Measurements from ENCODE around the gene TOM1.

The TOM1 gene

GRCh38 chr22:35313311-35314121 is 13.8 kb downstream of the TOM1 start:
- Histone ChIP-seq H3K36me3 (ENCODE audit: control insufficient read depth, insufficient read depth, low read length) (no peaks in the 10 kb centered on the region; the same call in none of the 2 replicates), H3K4me3 (replicated peaks; ENCODE audit: low read depth, low read length) (no peak overlapping the region), H3K27me3 (replicated peaks; ENCODE audit: control insufficient read depth, insufficient read depth, low read length) (no peaks in the 10 kb centered on the region)
- TF ChIP-seq, protein P1, sequence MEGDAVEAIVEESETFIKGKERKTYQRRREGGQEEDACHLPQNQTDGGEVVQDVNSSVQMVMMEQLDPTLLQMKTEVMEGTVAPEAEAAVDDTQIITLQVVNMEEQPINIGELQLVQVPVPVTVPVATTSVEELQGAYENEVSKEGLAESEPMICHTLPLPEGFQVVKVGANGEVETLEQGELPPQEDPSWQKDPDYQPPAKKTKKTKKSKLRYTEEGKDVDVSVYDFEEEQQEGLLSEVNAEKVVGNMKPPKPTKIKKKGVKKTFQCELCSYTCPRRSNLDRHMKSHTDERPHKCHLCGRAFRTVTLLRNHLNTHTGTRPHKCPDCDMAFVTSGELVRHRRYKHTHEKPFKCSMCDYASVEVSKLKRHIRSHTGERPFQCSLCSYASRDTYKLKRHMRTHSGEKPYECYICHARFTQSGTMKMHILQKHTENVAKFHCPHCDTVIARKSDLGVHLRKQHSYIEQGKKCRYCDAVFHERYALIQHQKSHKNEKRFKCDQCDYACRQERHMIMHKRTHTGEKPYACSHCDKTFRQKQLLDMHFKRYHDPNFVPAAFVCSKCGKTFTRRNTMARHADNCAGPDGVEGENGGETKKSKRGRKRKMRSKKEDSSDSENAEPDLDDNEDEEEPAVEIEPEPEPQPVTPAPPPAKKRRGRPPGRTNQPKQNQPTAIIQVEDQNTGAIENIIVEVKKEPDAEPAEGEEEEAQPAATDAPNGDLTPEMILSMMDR (IDR thresholded peaks at IDR 0.05; ENCODE audit: insufficient read depth, low read length, poor library complexity, severe bottlenecking) = no peak
- DNase-seq (ENCODE audit: extremely low read depth, insufficient read length) = no peak

DNA sequence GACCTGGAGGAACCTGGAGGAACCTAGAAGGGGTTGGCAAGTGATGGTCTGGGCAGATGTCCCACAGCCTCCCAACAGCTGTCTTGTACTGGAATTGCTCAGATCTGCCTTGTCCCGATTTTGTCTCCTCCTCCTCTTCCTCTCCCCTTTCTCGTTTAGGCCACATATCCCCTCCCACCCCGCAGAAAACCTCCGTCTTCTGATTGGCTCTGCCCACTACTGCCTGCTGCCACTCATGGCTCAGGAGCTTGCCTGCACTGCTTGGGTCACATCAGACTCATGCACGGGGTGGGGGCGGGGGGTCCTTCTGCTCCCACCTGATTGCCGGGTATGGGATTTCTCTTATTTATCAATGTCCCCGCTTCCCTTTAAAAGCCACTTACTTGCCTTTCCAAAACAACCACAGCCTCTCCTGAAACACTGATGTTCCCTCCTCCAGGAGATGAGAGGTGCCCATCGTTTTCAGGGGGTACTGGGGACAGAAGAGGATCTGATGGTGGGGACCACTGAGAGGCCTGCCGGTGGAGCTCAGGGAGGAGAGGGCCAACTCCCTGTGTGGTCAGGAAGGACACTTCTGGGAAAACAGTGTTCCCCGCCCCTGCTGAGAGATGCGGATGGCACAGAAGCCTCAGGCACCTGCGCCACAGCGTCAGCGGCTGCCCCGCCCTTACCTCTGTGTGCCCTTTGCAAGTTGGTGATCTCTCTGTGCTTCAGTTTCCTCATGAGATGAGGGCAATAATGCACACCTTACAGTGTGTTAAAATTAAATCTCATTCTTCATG is 14.7 kb downstream of the TOM1 start:
- Histone ChIP-seq H3K27me3 (replicated peaks; ENCODE audit: control insufficient read depth, insufficient read depth, low read length) (no peaks in the 10 kb centered on the region), H3K4me3 (replicated peaks; ENCODE audit: low read depth, low read length) (no peak overlapping the region), H3K36me3 (ENCODE audit: control insufficient read depth, insufficient read depth, low read length) (no peaks in the 10 kb centered on the region; the same call in none of the 2 replicates)
- TF ChIP-seq, protein P1 (IDR thresholded peaks at IDR 0.05; ENCODE audit: insufficient read depth, low read length, poor library complexity, severe bottlenecking) = no peak
- no peak for DNase-seq (ENCODE audit: extremely low read depth, insufficient read length)

- H3K4me3 ChIP-seq (replicated peaks; ENCODE audit: low read depth, low read length) = no peak overlapping the region
- no peak for DNase-seq (ENCODE audit: extremely low read depth, insufficient read length)
- TF ChIP-seq, protein P1 (IDR thresholded peaks at IDR 0.05; ENCODE audit: insufficient read depth, low read length, poor library complexity, severe bottlenecking) = no peak
- H3K36me3 ChIP-seq (ENCODE audit: control insufficient read depth, insufficient read depth, low read length) = peaks cover 3% of the 10 kb centered on the region
- no peaks in the 10 kb centered on the region for H3K27me3 ChIP-seq (replicated peaks; ENCODE audit: control insufficient read depth, insufficient read depth, low read length)
These were observed 15.6 kb downstream of the TOM1 start for GRCh38 chr22:35315141-35315854.

DNA sequence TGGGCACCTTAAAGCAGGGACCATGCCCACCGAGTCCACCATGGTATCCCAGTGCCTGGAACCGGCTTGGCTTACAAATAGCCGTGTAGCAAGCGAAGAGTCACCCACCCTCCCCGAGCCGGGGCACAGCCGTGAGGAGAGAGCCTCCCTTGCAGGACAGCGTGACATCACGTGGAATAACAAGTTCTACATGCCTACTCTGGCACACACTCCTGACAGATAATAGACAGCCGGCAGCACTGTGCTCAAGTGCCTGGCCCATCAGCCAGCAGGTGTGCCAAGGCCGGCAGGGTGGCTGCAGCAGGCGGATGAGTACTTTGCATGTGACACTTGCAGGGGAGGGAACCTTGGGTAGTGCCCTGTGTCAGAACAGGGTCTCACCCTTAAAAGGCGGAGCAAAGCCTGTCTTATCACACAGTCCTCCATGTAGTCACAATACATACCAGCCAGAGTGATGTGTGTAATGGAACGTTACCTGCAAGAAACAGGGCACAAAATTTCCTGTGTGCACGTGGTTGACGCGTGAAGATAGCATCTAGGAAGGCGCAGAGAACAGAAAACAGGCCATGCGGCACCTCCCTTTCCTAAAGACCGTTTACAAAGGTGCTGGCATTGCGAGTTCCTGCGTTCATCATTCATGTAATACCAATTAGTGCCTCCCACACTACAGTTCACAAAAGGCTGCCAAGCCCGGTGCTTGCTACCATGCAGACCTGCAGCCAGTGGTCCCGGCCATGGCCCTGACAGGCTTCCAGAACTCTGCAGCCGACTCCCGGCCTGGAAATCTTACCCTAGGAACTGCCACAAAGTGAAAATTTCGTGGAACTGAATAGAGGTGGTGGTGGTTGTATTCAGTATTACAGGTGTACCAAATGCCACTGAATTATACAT is 16.4 kb downstream of the TOM1 start:
- no peak overlapping the region for H3K4me3 ChIP-seq (replicated peaks; ENCODE audit: low read depth, low read length)
- no peak for DNase-seq (ENCODE audit: extremely low read depth, insufficient read length)
- TF ChIP-seq, protein P1 (IDR thresholded peaks at IDR 0.05; ENCODE audit: insufficient read depth, low read length, poor library complexity, severe bottlenecking) = no peak
- H3K36me3 ChIP-seq (ENCODE audit: control insufficient read depth, insufficient read depth, low read length) = peaks cover 3% of the 10 kb centered on the region
- H3K27me3 ChIP-seq (replicated peaks; ENCODE audit: control insufficient read depth, insufficient read depth, low read length) = no peaks in the 10 kb centered on the region

GRCh38 chr22:35316751-35317150 is 17.1 kb downstream of the TOM1 start:
- no peak for DNase-seq (ENCODE audit: extremely low read depth, insufficient read length)
- H3K27me3 ChIP-seq (replicated peaks; ENCODE audit: control insufficient read depth, insufficient read depth, low read length) = no peaks in the 10 kb centered on the region

More at GRCh38 chr22:35316751-35317150, 17.1 kb downstream of the TOM1 start:
- H3K36me3 ChIP-seq (ENCODE audit: control insufficient read depth, insufficient read depth, low read length) = peaks cover 4% of the 10 kb centered on the region
- H3K4me3 ChIP-seq (replicated peaks; ENCODE audit: low read depth, low read length) = no peak overlapping the region
- TF ChIP-seq, protein P1 (IDR thresholded peaks at IDR 0.05; ENCODE audit: insufficient read depth, low read length, poor library complexity, severe bottlenecking) = no peak
